IPS DF 6.9 (cell line): ENCODE measurements around the gene ASPN.

ENCODE experiments used
- DNase-seq: peaks from one replicate; pipeline ENCODE4 v3.0.0-alpha.2; 2013; ENCODE audit warnings: low read depth, low spot score
- H3K27ac ChIP-seq: one replicate; pipeline ENCODE4 v1.5.1; 2013; ENCODE audit warnings: low read length, control low read depth
- H3K27me3 ChIP-seq: 2 replicates; pipeline ENCODE4 v1.6.1; 2013; ENCODE audit warnings: mild to moderate bottlenecking, low read length; ENCODE audit not compliant: control insufficient read depth, insufficient read depth
- H3K36me3 ChIP-seq: 2 replicates; pipeline ENCODE4 v1.6.1; 2013; ENCODE audit warnings: low read length; ENCODE audit not compliant: control insufficient read depth, insufficient read depth
- H3K4me1 ChIP-seq: 2 replicates; pipeline ENCODE4 v1.6.1; 2013; ENCODE audit warnings: low read length; ENCODE audit not compliant: control insufficient read depth, insufficient read depth
- H3K4me3 ChIP-seq: 2 replicates; pipeline ENCODE4 v1.5.1; 2013; ENCODE audit warnings: mild to moderate bottlenecking, low read length
- H3K9me3 ChIP-seq: 2 replicates; pipeline ENCODE4 v1.6.1; 2013; ENCODE audit warnings: low read length, inconsistent platforms; ENCODE audit not compliant: control insufficient read depth, insufficient read depth
- WGBS: extraction: QIAGEN DNeasy Blood & Tissue Kit; methylation state at CpG from one replicate; pipeline ENCODE4 v1.1.7; 2013; ENCODE audit warnings: mixed read lengths, missing lambda C conversion rate; ENCODE audit not compliant: insufficient read length, insufficient coverage; 5-methylcytosine and 5-hydroxymethylcytosine counted together

ASPN gene

DNA sequence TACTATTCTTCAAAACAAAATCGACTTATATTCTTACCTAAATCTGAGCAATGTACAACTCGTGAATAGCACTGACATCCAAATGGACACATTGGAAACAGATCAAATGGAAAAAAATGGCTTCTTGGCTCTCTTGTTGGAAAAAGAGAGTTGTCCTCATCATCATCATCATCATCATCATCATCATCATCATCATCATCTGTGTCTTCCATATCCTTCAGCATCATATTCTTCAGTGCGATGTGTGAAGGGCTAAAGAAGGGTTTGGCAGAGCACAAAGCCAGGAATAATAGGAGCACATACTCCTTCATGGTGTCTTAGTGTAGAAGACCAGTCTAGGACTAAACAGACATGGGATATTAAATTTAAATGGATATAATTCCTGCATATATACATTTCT is 7.7 kb downstream of the ASPN start:
- Histone ChIP-seq H3K27ac (no peak overlapping the region), H3K4me3 (no peak overlapping the region), H3K4me1 (no peaks in the 10 kb centered on the region), H3K9me3 (no peaks in the 10 kb centered on the region), H3K27me3 (no peaks in the 10 kb centered on the region), H3K36me3 (no peaks in the 10 kb centered on the region)
- 100% methylated on average over 1 of the region's 3 CpGs for WGBS
- DNase-seq = no peak

DNA sequence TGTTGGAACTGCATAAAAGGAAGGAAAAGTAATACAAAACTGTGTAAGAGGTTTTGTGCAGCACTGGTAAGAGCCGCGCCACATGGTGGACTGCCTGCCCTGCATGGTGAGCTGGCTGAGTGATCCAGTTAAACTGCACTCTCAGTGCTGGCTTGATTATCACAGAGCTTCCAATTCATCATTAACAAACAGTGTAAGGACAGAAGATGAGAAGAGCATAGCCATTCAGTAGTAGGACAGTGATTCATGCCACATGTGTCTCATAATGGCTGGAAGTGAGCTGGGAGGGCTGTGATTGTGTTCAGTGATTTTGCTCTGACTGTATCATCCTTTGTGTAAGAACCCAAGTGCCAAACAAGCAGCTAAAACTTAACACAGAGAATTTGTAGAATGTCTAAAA is 14.1 kb downstream of the ASPN start:
- H3K4me1 ChIP-seq = no peaks in the 10 kb centered on the region
- DNase-seq = no peak

DNA sequence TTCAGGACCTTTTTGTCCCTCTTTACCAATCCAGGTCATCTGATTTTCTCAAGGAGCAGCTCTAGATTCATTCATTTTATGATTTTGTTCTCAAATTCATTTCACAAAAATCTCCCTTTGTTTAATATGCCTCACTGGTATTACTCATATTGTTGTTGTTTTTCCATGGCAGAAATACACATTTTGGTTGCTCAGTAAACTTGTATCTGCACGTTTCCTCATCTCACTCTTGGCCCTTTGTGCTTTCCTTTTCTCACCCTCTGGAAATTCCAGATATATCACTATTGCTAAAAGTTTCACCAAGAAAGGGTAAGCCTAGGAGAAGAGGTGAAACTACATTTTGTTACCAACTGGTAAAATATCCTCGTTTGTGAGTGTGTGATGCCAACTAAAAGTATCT is 14.8 kb downstream of the ASPN start:
- Histone ChIP-seq H3K27me3 (no peaks in the 10 kb centered on the region), H3K4me3 (no peak overlapping the region), H3K27ac (no peak overlapping the region), H3K9me3 (no peaks in the 10 kb centered on the region), H3K4me1 (no peaks in the 10 kb centered on the region; the same call in 1 of the 2 replicates), H3K36me3 (no peaks in the 10 kb centered on the region)
- no CpG with 5 or more reads among the region's 2 CpGs for WGBS
- DNase-seq = no peak

More for the DNA sequence above, 14.1 kb downstream of the ASPN start:
- Histone ChIP-seq H3K27ac (no peak overlapping the region), H3K9me3 (no peaks in the 10 kb centered on the region), H3K27me3 (no peaks in the 10 kb centered on the region), H3K4me3 (no peak overlapping the region), H3K36me3 (no peaks in the 10 kb centered on the region)
- WGBS = no CpG with 5 or more reads among the region's 2 CpGs

DNA sequence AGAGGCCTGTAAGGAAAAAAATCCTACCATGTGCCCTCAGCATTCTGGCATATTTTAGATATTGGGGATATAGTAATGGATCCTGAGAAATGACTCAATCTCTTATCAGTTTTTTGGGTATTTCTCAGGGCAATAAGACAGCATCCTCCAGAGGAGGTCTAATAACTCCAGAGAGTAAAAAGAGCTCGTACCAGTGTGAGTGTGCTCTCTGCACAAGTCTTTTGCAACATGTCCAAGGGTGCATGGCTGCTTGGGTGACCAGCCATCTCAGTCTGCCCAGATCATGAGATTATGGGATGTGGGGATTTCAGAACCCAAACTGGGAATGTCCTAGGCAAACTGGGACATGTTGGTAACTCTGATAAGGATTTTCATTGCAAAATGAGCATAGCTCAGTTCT is 15.3 kb downstream of the ASPN start:
- no peak overlapping the region for H3K4me3 ChIP-seq
- no CpG with 5 or more reads among the region's 1 CpG for WGBS
- no peak overlapping the region for H3K27ac ChIP-seq
- H3K9me3 ChIP-seq = no peaks in the 10 kb centered on the region
- no peak for DNase-seq
- H3K4me1 ChIP-seq = no peaks in the 10 kb centered on the region; the same call in 1 of the 2 replicates
- no peaks in the 10 kb centered on the region for H3K27me3 ChIP-seq
- no peaks in the 10 kb centered on the region for H3K36me3 ChIP-seq

DNA sequence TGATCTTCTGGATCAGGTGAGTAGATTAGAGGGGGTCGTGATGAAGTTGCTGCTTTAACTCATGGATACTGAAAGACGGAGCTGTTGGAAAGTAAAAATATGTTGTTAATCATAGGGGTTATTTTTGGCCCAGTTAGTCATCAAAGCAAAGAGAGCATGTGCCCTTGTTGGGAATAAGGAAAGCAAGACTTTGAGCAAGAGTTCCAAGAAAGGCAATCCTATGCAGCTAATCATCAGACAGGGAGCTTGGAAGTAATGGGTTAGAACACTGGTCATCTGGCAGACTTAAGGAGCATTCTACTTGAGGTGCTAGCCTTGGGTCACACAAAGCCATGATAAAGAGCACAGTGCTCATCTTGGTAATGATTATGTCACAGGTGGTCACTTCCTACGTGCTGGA is 18.3 kb downstream of the ASPN start:
- 100% methylated on average over 1 of the region's 3 CpGs for WGBS
- no peak for DNase-seq
- H3K27me3 ChIP-seq = no peaks in the 10 kb centered on the region
- H3K36me3 ChIP-seq = no peaks in the 10 kb centered on the region
- H3K27ac ChIP-seq = no peak overlapping the region
- H3K4me1 ChIP-seq = no peaks in the 10 kb centered on the region; the same call in 1 of the 2 replicates
- H3K9me3 ChIP-seq = no peaks in the 10 kb centered on the region
- no peak overlapping the region for H3K4me3 ChIP-seq

DNA sequence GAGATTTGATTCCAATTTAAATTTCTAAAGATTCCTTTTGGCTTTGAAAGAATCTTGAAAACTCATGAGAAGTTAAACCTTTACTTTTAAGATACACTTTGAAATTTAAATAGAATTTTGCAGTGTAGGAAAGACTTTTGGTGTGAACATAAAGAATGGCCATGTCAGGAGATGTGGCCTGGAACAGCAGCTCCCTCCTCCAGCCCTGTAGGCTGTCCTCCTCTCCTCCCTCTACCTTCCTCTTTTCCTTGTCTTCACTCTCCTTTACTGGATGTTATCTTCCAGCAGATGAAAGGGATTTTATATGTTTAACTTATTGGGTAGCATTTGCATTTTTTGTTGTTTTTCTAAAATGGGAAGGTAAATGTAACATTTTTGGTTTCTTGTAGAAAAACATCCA is 18.9 kb downstream of the ASPN start:
- H3K27ac ChIP-seq = no peak overlapping the region
- H3K4me1 ChIP-seq = no peaks in the 10 kb centered on the region; the same call in 1 of the 2 replicates
- H3K4me3 ChIP-seq = no peak overlapping the region
- no peaks in the 10 kb centered on the region for H3K9me3 ChIP-seq
- no peak for DNase-seq
- H3K27me3 ChIP-seq = no peaks in the 10 kb centered on the region
- no peaks in the 10 kb centered on the region for H3K36me3 ChIP-seq

DNA sequence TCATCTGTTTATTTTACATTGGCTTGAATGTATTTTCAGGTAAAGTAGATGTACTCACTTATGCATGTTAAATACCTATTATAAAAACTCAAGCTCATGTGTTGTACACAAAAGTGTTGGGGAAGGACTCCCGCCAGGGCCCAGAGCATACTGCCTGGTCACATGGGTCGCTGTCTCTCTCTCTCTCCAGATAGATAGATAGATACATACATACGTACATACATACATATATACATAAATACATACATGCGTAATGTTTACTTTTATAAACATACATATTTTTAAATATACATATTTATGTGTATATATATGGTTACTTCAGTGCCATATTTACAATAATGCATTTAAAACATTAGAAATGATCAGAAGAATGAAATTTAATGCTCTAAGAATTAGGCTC is 24.7 kb downstream of the ASPN start:
- no peaks in the 10 kb centered on the region for H3K9me3 ChIP-seq
- no peak for DNase-seq
- WGBS = 100% methylated on average over 1 of the region's 4 CpGs
- no peaks in the 10 kb centered on the region for H3K36me3 ChIP-seq
- H3K27ac ChIP-seq = no peak overlapping the region
- H3K4me3 ChIP-seq = no peak overlapping the region
- no peaks in the 10 kb centered on the region for H3K27me3 ChIP-seq
- H3K4me1 ChIP-seq = no peaks in the 10 kb centered on the region

DNA sequence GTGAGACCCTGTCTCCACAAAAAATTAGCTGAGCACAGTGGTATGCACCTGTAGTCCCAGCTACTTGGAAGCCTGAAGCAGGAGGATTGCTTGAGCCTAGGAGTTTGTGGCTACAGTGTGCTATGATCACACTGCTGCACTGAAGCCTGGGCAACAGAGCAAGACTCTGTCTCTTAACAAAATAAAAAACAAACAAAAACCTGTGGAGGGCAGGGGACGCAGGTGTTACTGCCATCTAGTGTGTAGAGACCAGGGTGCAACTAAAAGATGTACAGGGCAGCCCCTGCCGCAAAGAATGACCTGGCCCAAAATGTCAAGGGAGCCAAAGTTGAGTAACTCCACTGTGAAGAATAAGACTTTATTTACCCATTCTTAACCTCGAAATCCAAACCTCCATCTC is 27.1 kb downstream of the ASPN start:
- no peaks in the 10 kb centered on the region for H3K9me3 ChIP-seq
- no peaks in the 10 kb centered on the region for H3K27me3 ChIP-seq
- no peaks in the 10 kb centered on the region for H3K4me1 ChIP-seq
- no peaks in the 10 kb centered on the region for H3K36me3 ChIP-seq
- DNase-seq = peak; percentile 13
- no peak overlapping the region for H3K4me3 ChIP-seq
- H3K27ac ChIP-seq = no peak overlapping the region
- no CpG with 5 or more reads among the region's 3 CpGs for WGBS

DNA sequence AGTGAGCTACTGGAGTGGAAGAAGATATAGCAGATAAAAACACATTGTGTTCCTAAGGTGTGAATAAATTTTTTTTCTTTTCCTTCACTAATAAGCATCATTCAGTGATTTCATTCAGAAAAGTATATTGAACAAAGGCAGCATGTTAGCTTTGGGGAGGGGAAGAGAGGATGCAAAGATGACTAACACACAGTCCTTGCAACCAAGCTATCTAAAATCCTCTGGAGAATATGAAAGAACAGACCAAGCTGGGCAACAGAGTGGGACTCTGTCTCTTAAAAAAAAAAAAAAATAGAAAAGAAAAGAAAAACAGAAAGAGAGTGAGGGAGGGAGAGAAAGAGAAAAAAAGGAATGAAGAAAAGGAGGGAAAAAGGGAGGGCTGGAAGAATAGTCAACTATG is 35.8 kb downstream of the ASPN start:
- no peak overlapping the region for H3K4me3 ChIP-seq
- no peaks in the 10 kb centered on the region for H3K4me1 ChIP-seq
- no peak overlapping the region for H3K27ac ChIP-seq
- DNase-seq = no peak
- no peaks in the 10 kb centered on the region for H3K27me3 ChIP-seq
- H3K36me3 ChIP-seq = no peaks in the 10 kb centered on the region
- H3K9me3 ChIP-seq = no peaks in the 10 kb centered on the region

DNA sequence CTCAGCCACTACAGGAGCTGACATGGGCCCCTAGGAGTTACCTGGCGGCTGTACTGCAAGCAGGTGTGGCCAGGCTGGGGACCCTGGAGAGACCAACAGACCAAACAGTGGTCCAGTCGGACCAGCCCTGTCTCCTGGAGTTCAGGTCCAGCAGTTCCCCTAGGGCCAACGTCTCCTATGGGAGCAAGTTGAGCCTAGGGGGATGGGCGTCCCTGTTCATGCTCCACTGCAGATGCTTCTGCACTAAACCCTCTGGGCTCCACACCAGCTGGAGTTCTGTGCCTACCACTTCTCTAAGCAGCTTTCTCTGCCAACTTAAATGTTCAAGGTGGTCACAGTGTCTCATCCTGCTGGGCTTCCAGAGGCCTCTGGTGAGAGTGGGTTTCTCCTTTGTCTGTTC is 37.5 kb downstream of the ASPN start:
- Histone ChIP-seq H3K4me1 (no peaks in the 10 kb centered on the region; the same call in 1 of the 2 replicates), H3K27me3 (no peaks in the 10 kb centered on the region), H3K4me3 (no peak overlapping the region), H3K36me3 (no peaks in the 10 kb centered on the region), H3K9me3 (no peaks in the 10 kb centered on the region), H3K27ac (no peak overlapping the region)
- DNase-seq = no peak
- no CpG with 5 or more reads among the region's 4 CpGs for WGBS

DNA sequence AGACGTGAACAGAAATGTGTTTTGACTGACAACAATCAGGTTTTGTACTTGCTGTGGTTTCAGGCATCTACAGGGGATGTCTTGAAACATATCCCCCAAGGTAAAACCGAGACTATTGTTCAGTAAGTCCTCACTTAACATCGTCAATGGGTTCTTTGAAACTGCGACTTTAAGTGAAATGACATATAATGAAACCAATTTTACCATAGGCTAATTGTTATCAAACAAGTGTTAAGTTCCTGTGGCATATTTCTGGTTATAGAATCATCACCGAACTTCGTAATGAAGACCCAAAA is 41.6 kb downstream of the ASPN start:
- no CpG with 5 or more reads among the region's 6 CpGs for WGBS
- H3K36me3 ChIP-seq = no peaks in the 10 kb centered on the region
- no peak overlapping the region for H3K4me3 ChIP-seq
- DNase-seq = no peak
- no peaks in the 10 kb centered on the region for H3K9me3 ChIP-seq
- no peak overlapping the region for H3K27ac ChIP-seq
- H3K4me1 ChIP-seq = no peaks in the 10 kb centered on the region; the same call in 1 of the 2 replicates
- H3K27me3 ChIP-seq = no peaks in the 10 kb centered on the region
